Esophagus muscularis mucosa (tissue), 4 donors: ENCODE measurements around the gene CCIN. TPM values are rescaled to one million over a fixed set of nuclear protein-coding genes. Genes with fewer than 3 reads are reported as not detected.

Experiments
- DNase-seq: peaks from one replicate; pipeline ENCODE4 v3.0.0-alpha.2; 2017; ENCODE audit errors: extremely low spot score
- H3K27ac ChIP-seq, 4 donors: fragments of 200-600 bp; sonication (generic); replicated peaks in 1 of 4; 1 replicate in 3 of 4; 2 replicates in 1 of 4; pipeline ENCODE4 v1.5.1; 2016 to 2019; ENCODE audit warnings: mild to moderate bottlenecking in 1 of 4
- H3K27me3 ChIP-seq, 4 donors: fragments of 200-600 bp; sonication (generic); one replicate each; pipeline versions ENCODE4 v1.5.1 to v1.6.0; 2016 to 2019
- H3K36me3 ChIP-seq, 4 donors: fragments of 200-600 bp; sonication (generic); one replicate each; pipeline ENCODE4 v1.5.1; 2016 to 2019
- H3K4me1 ChIP-seq, 4 donors: fragments of 200-600 bp; sonication (generic); one replicate each; pipeline ENCODE4 v1.5.1; 2016 to 2019
- H3K4me3 ChIP-seq, 4 donors: fragments of 200-600 bp; sonication (generic); 1 replicate in 2 of 4; 2 replicates in 2 of 4; pipeline ENCODE4 v1.5.1; 2016 to 2019; ENCODE audit warnings: mild to moderate bottlenecking in 4 of 4, moderate library complexity in 1 of 4
- H3K9me3 ChIP-seq, 4 donors: fragments of 200-600 bp; sonication (generic); 1 replicate in 3 of 4; 2 replicates in 1 of 4; pipeline ENCODE4 v1.5.1; 2016 to 2019
- CTCF ChIP-seq, 3 experiments: fragments of 200-600 bp in 2 of 3; fragments of 450-650 bp in 1 of 3; sonication (generic) in 2 of 3; IDR thresholded peaks; one replicate each; pipeline ENCODE4 v1.5.1; 2017 to 2019; ENCODE audit warnings: antibody characterized with exemption in 3 of 3, mild to moderate bottlenecking in 2 of 3, moderate library complexity in 1 of 3
- EP300 ChIP-seq: sonication (generic); formaldehyde crosslinking; IDR thresholded peaks from one replicate; pipeline ENCODE4 v1.6.1; 2017; ENCODE audit warnings: antibody characterized with exemption
- POLR2A ChIP-seq: fragments of 450-650 bp; IDR thresholded peaks from one replicate; pipeline ENCODE4 v1.6.1; 2017; ENCODE audit warnings: antibody characterized with exemption, moderate library complexity, mild to moderate bottlenecking, low read depth
- POLR2AphosphoS5 ChIP-seq, 2 donors: sonication (generic); formaldehyde crosslinking; IDR thresholded peaks; one replicate each; pipeline ENCODE4 v1.6.1; 2017; ENCODE audit warnings: antibody characterized with exemption in 2 of 2
- WGBS: methylation state at CpG from one replicate; pipeline ENCODE4 v1.1.5; 2018; 5-methylcytosine and 5-hydroxymethylcytosine counted together
- intact Hi-C: fragments of 100-400 bp; cut with DNase I; formaldehyde crosslinking; loops from one replicate; pipeline ENCODE4 v1.15.1; 2023
- total RNA-seq, 4 donors: library from RNA; depleted of rRNA; stranded (reverse); fragments of >200 nt; gene quantifications; one replicate each; pipeline versions ENCODE4 v1.1.0 to v1.2.1, GENCODE V29; 2016

Gene CCIN
- total RNA-seq, 4 donors from 2014 or later, result 0.39 to 1.0 (median 0.46) TPM

- TF ChIP-seq EP300 (no peak), POLR2AphosphoS5 (IDR thresholded peaks at IDR 0.05) (no peak), POLR2A (no peak), CTCF (IDR thresholded peaks at IDR 0.05) (no peak)
- no peak overlapping the region for H3K27ac ChIP-seq
- no peaks in the 10 kb centered on the region for H3K9me3 ChIP-seq
- no peak overlapping the region for H3K4me3 ChIP-seq
- H3K27me3 ChIP-seq, result no peaks in the 10 kb centered on the region
- WGBS, result 76% methylated on average over 4 of the region's 4 CpGs
- DNase-seq, result no peak
- peaks cover 50 to 56% (median 53%) of the 10 kb centered on the region in 4 donors for H3K4me1 ChIP-seq
- H3K36me3 ChIP-seq, result peaks cover 67 to 99% (median 89%) of the 10 kb centered on the region in 4 donors
- intact Hi-C loops, result no loop called here
These were observed 37.8 kb downstream of the CCIN start for GRCh38 chr9:36207016-36207415.

- H3K4me1 ChIP-seq, result peaks cover 53 to 62% (median 56%) of the 10 kb centered on the region in 4 donors
- TF ChIP-seq CTCF (IDR thresholded peaks at IDR 0.05) (no peak), POLR2A (no peak), POLR2AphosphoS5 (IDR thresholded peaks at IDR 0.05) (no peak), EP300 (no peak)
- 57% methylated on average over 1 of the region's 1 CpG for WGBS
- no peaks in the 10 kb centered on the region for H3K27me3 ChIP-seq
- no peak for DNase-seq
- peak overlapping the region in 2 of 4 donors; percentile 12 to 21 for H3K27ac ChIP-seq
- peaks cover 66 to 99% (median 89%) of the 10 kb centered on the region in 4 donors for H3K36me3 ChIP-seq
- H3K9me3 ChIP-seq, result no peaks in the 10 kb centered on the region
- intact Hi-C loops, result no loop called here
- H3K4me3 ChIP-seq, result no peak overlapping the region
These were observed 38.4 kb downstream of the CCIN start for GRCh38 chr9:36207546-36208012.

GRCh38 chr9:36208521-36209253 lies 39.5 kb downstream of the CCIN start:
- Histone ChIP-seq H3K36me3 (peaks cover 54 to 98% (median 86%) of the 10 kb centered on the region in 4 donors), H3K9me3 (no peaks in the 10 kb centered on the region), H3K4me1 (peaks cover 55 to 68% (median 62%) of the 10 kb centered on the region in 4 donors), H3K27ac (peak overlapping the region in 1 of 4 donors; percentile 3), H3K27me3 (no peaks in the 10 kb centered on the region), H3K4me3 (no peak overlapping the region)
- no peak for DNase-seq
- TF ChIP-seq EP300, result no peak
- no peak for TF ChIP-seq CTCF (IDR thresholded peaks at IDR 0.05)
- no peak for TF ChIP-seq POLR2AphosphoS5 (IDR thresholded peaks at IDR 0.05)
- TF ChIP-seq POLR2A, result no peak
- 69% methylated on average over 10 of the region's 10 CpGs for WGBS
- intact Hi-C loops, result no loop called here

- Histone ChIP-seq H3K4me1 (peaks cover 66 to 86% (median 80%) of the 10 kb centered on the region in 4 donors), H3K27me3 (no peaks in the 10 kb centered on the region), H3K4me3 (no peak overlapping the region), H3K27ac (peak overlapping the region in 2 of 4 donors; percentile 13 to 22), H3K9me3 (no peaks in the 10 kb centered on the region), H3K36me3 (peaks cover 34 to 80% (median 67%) of the 10 kb centered on the region in 4 donors)
- DNase-seq, result no peak
- 78% methylated on average over 8 of the region's 8 CpGs for WGBS
- intact Hi-C loops, result no loop called here
- TF ChIP-seq POLR2A (no peak), EP300 (no peak), CTCF (IDR thresholded peaks at IDR 0.05) (no peak), POLR2AphosphoS5 (IDR thresholded peaks at IDR 0.05) (no peak)
These were observed 41.5 kb downstream of the CCIN start for GRCh38 chr9:36210722-36211121.
